GM19328 (cell line): ENCODE data around the gene STARD10.
"Not testable (repeated sequence)": the region's sequence is repeated elsewhere in the genome, so short reads cannot be mapped to it uniquely, and the experiment has no call there.

Source experiments
- ATAC-seq: cut with Tn5 transposase; IDR thresholded peaks from one replicate; pipeline ENCODE4 v1.9.1; 2021; ENCODE audit warnings: mild to moderate bottlenecking, moderate library complexity; ENCODE audit not compliant: unreplicated experiment

Gene STARD10

GRCh38 chr11:72811686-72812085 lies 17.8 kb upstream of the STARD10 start:
- ATAC-seq = not testable (repeated sequence)

- ATAC-seq = no peak
Observed at GRCh38 chr11:72808331-72808798, 14.5 kb upstream of the STARD10 start.

DNA sequence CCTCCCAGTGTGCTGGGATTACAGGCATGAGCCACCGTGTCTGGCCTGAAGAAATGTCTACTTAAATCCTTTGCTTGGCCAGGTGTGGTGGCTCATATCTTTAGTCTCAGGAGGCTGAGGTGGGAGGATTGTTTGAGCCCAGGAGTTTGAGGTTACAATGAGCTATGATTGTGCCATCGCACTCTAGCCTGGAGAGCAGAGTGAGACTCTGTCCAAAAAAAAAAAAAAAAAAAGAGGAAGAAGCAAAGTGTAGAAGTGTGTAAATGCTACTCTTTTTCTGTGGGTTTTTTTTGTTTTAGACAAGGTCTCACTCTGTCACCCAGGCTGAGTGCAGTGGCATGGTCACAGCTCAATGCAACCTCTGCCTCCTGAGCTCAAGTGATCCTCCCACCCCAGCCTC lies 13.9 kb upstream of the STARD10 start:
- no peak for ATAC-seq

DNA sequence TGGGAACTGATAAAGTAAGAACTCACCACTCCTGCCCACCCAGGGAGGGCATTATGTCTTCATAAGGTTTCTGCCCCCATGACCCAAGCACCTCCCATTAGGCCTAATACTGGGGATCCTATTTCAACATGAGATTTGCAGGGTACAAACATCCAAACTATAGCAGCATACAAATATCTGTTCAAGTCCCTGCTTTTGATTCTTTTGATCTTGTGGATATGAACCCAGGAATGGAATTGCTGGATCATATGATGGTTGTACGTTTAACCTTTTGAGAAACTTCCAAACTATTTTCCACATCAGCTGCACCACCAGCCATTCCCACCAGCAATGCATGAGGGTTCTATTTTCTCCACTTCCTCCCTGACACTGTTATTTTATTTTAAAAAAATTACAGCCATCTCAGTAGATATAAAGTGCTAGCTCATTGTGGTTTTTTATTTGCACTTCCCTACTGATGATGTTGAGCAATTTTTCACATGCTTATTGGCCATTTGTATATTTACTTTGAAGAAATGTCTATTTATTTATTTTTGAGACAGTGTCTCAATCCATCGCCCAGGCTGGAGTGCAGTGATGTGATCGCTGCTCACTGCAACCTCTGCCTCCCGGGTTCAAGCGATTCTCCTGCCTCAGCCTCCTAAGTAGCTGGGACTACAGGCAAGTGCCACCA lies 13.3 kb upstream of the STARD10 start:
- ATAC-seq = no peak

GRCh38 chr11:72806378-72806777 lies 12.5 kb upstream of the STARD10 start:
- not testable (repeated sequence) for ATAC-seq

DNA sequence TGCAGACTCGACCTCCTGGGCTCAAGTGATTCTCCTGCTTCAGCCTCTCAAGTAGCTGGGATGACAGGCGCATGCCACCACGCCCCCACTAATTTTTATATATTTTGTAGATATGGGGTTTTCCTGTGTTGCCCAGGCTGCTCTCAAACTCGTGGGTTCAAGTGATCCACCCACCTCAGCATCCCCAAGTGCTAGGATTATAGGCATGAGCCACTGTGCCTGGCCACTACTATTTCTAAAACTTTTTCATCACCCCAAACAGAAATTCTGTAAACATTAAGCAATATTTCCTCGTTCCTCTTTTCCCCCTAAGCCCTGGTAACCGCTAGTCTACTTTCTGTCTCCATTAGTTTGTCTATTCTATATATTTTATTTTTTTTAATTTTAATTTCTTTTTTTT lies 11.4 kb upstream of the STARD10 start:
- no peak for ATAC-seq

DNA sequence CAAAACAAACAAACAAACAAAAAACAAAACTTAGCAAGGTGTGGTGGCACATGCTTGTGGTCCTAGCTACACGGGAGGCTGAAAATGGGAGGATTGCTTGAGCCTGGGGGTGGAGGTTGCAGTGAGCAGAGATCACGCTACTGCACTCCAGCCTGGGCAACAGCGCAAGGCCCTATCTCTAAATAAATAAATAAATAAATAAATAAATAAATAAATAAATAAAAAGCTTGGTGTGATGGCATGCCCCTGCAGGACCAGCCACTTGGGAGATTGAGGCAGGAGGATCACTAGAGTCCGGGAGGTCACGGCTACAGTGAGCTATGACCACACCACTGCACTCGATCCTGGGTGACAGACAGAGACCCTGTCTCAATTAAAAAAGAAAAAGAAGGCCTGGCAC lies 9.0 kb upstream of the STARD10 start:
- ATAC-seq = no peak

GRCh38 chr11:72799441-72799840 lies 5.6 kb upstream of the STARD10 start:
- no peak for ATAC-seq

DNA sequence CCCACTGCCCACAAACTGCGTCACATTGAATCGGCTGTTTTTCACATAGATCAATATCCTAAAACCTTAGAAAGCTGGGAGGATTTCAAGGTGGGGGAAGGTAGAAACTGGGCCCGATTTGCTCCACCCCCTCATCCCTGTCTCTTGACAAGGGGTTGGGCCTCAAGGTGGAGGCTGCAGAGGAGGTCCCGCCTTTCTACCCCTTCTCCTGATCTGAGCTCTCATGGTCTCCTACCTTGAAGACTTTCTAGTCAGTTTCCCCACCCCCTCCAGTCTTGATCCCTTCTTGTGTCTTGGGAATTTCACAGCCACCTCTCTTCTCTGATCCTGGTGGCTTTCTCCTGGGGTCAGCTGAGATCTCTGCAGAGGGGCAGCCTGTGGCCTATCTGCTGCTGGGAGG lies 4.5 kb upstream of the STARD10 start:
- ATAC-seq = no peak

DNA sequence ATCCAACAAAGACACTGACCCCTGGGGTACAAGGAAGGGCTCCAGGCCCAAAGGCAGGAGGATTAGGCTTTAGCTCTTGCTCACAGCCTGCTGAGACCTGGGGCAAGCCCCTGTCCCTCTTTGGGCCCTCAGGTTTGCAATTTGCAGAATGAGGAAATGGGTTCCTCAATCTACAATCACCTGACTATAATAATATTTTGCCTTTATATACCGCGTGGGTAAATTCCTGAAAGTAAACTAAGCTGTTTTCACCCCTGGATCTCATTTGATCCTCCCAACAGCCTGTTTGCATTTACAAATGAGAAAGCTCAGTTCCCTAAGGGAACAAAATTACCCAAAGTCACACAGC lies 797 bp downstream of the STARD10 start:
- no peak for ATAC-seq

DNA sequence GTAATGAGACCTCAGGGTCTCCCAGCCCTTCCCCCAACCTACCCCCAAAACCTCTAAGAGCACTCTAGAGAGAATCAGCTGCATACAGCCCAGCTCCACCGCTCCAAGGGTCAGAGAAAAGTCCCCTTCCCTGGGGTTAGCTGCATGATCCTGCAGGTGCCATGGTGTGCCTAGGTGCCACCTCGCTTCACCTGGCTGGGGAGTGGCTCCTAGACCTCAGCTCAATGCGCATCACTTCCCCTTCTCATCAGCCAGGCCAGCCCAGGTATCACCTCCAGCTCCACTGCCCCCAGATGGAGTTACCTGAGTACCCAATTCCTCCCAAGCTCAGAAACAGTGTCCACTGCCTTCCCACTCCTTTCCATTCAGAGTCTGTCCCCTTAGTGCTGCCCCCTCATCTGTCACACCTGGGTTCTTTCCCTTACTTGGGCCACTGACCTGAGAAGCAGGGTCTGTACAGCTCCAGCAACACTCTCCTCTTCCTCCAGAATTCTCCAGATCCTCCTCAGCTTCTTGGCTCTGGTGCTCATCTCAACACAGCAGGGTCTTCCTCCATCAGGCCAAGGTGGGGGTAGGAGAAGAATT lies 1.3 kb downstream of the STARD10 start:
- ATAC-seq = no peak

GRCh38 chr11:72791228-72791627 lies 2.6 kb downstream of the STARD10 start:
- ATAC-seq = not testable (repeated sequence)

GRCh38 chr11:72789493-72790131 lies 4.2 kb downstream of the STARD10 start:
- no peak for ATAC-seq

DNA sequence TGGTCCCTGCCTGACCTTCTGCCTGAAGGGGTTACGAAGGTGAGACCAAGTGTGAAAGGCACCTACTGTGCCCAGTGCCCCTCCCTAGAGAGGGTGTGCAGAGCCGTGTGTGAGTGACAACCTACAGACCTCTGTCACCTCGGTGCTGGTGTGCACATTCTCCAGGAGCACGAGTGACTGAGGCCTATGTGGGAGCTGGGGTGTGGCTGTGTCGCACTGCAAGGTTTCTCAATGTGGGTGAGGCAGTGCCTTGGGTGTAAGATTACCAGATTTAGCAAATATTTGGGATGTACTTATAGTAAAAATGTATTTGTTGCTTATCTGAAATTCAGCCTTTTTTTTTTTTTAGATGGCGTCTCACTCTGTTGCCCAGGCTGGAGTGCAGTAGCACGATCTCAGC lies 5.6 kb downstream of the STARD10 start:
- no peak for ATAC-seq

DNA sequence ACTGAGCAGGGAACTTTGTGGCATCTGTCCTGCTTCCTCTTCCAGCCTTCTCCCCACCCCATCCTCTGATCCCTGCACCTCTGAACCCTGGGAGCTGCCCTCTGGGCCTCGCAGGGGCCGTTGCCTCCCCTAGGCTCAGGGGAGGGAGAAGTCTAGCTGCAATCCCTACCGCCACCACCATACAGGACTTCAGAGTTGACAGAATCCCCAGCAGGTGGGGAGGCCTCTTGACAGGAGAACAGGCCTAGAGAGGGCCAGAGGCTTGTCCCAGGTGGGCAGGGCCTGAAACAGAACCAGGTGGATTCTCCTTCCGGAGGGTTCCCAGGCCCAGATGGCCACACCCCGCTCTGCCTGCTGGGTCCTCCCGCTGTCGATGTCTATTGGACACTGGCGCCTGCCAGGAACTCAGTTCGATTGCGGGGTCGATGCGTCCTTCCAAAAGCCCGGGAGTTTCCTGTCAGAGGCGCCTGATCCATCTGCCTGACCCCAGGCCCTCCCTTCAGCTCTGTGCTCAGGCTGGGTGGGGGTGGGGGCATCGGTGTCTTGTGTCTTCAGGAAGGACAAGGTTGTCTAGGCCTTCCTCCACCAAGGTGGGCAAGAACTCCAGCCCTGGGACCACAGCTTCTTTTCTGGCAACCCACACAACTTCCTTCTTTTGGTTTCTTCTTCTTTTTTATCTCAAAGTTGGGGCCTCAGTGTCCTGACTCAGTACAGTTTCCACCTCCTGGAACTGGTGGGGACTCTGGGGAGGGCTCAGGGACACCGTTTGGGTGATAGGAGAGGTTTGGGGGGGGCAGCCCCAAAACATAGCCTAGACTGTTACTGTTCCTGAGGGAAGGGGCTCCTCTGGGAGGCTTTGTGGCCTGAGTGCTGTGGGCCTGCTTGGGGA lies 6.4 kb downstream of the STARD10 start:
- ATAC-seq = peak; percentile 47

GRCh38 chr11:72786305-72787215 lies 7.3 kb downstream of the STARD10 start:
- no peak for ATAC-seq

DNA sequence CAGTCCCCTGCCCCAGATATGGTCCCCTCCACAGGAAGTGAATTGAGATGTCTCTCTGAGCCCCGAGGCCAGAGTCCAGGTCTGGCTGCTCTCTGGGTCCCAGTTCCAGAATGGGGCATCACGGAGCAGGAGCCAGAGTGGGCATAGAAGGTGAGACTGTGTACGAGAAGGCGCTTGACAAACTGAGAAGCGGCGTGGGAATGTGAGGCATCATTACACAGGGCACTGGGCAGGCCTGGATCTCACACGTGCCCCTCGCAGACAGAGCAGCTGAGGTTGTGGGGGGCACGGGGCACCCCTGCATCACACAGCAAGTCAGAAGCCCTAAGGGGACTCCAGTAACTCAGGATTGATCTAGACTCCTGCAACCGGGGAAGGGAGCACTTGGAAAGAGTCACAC lies 9.2 kb downstream of the STARD10 start:
- ATAC-seq = no peak

GRCh38 chr11:72783144-72783905 lies 10.5 kb downstream of the STARD10 start:
- ATAC-seq = no peak

DNA sequence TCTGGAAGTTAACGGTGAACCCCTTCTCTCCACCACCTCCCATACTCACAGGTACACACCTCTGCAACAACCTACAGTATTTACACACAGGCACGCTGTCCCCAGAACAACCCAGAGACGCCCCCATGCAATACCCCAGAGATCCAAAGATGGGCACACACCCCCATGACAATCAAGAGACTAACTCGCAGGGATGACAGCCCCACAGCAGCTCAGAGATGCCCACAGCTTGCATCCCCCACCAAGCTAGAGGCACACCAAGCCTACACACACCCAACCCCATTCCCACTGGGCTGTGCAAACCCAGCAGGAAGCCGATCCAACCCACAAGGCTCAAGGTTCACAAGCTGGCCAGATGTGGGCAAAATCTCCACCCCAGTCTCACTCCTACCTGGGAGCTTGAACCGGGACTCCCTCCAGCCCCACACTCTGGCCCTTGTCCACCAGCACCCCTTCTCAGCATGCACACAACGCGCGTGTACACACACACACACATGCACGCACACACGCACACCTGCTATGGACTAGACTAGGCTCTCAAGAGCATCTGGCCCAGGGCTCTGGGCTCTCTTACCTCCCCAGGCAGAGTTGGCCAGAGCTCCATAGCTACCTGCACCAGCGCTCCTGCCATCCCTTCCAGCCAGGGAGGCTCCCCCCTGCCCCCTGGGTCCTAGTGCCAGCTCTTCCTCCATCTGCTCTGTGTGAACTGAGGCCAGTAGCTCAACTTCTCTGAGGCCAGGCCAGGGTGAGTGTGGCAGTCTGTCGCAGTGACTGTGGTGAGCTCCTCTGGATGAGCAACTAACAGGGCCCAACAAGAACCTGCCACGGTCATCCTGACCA lies 11.5 kb downstream of the STARD10 start:
- no peak for ATAC-seq
